Hypothalamus (tissue), 51 donors: Measurements from ENCODE around the gene UNC79.
A peak's percentile ranks its signal among the peaks of the same experiment; 100 is the strongest.
"Not testable (repeated sequence)": the region's sequence is repeated elsewhere in the genome, so short reads cannot be mapped to it uniquely, and the experiment has no call there.

Experiments used
- DNase-seq, 51 donors: peaks; one replicate each; lab custom pipeline; 2025; lab: John Stamatoyannopoulos, UW

The UNC79 gene

GRCh38 chr14:93430315-93431035 lies at the start of gene UNC79:
Gene UNC79, plus strand, starts transcription at chr14:93430939. Its CDS starts 91 bp downstream, at chr14:93431030.
- DNase-seq: peak in 43 of 51 donors; percentile 7 to 84 (median 52)

GRCh38 chr14:93381644-93382043 lies 49.1 kb upstream of the UNC79 start:
- no peak for DNase-seq

- peak in 2 of 51 donors; percentile 31 to 80 for DNase-seq
Measured at GRCh38 chr14:93384256-93384655, 46.5 kb upstream of the UNC79 start.

GRCh38 chr14:93395231-93395630 lies 35.5 kb upstream of the UNC79 start:
- DNase-seq: no peak

GRCh38 chr14:93396456-93396855 lies 34.3 kb upstream of the UNC79 start:
- no peak for DNase-seq

GRCh38 chr14:93398491-93398890 lies 32.2 kb upstream of the UNC79 start:
- DNase-seq: no peak

- DNase-seq: no peak
Measured at GRCh38 chr14:93402951-93403350, 27.8 kb upstream of the UNC79 start.

- DNase-seq: no peak
Measured at GRCh38 chr14:93410021-93410420, 20.7 kb upstream of the UNC79 start.

- no peak for DNase-seq
Measured at GRCh38 chr14:93410893-93411292, 19.8 kb upstream of the UNC79 start.

GRCh38 chr14:93425136-93425535 lies 5.6 kb upstream of the UNC79 start:
- DNase-seq: not testable (repeated sequence)

GRCh38 chr14:93426750-93427149 lies 4.0 kb upstream of the UNC79 start:
- DNase-seq: no peak

- DNase-seq: peak in 43 of 51 donors; percentile 11 to 88 (median 55)
Measured at GRCh38 chr14:93431036-93431670, 414 bp downstream of the UNC79 start.

- DNase-seq: no peak
Measured at GRCh38 chr14:93454224-93454623, 23.5 kb downstream of the UNC79 start.

GRCh38 chr14:93456356-93456755 lies 25.6 kb downstream of the UNC79 start:
- DNase-seq: no peak

GRCh38 chr14:93458234-93458633 lies 27.5 kb downstream of the UNC79 start:
- DNase-seq: no peak

- no peak for DNase-seq
Measured at GRCh38 chr14:93462479-93462878, 31.7 kb downstream of the UNC79 start.

GRCh38 chr14:93464271-93464670 lies 33.5 kb downstream of the UNC79 start:
- DNase-seq: no peak

- DNase-seq: no peak
Measured at GRCh38 chr14:93475471-93475870, 44.7 kb downstream of the UNC79 start.

- no peak for DNase-seq
Measured at GRCh38 chr14:93476305-93476704, 45.6 kb downstream of the UNC79 start.

- DNase-seq: not testable (repeated sequence)
Measured at GRCh38 chr14:93479074-93479473, 48.3 kb downstream of the UNC79 start.

- DNase-seq: no peak
Measured at GRCh38 chr14:93480867-93481266, 50.1 kb downstream of the UNC79 start.

- no peak for DNase-seq
Measured at GRCh38 chr14:93481758-93482157, 51.0 kb downstream of the UNC79 start.
